Endothelial cell of umbilical vein (primary cell): ENCODE measurements around the gene ZNF581.

Source experiments
- EZH2 ChIP-seq: IDR thresholded peaks from 2 replicates; pipeline ENCODE4 v1.6.1; 2012; ENCODE audit warnings: borderline replicate concordance, low read depth, mild to moderate bottlenecking, moderate library complexity, low read length, inconsistent platforms; ENCODE audit not compliant: severe bottlenecking
- GATA2 ChIP-seq: IDR thresholded peaks from 2 replicates; pipeline ENCODE4 v1.7.0; 2011; ENCODE audit warnings: low read depth, mild to moderate bottlenecking, moderate library complexity, mixed read lengths, low read length; ENCODE audit not compliant: insufficient read length, insufficient read depth
- MYC ChIP-seq: IDR thresholded peaks from one replicate; pipeline ENCODE4 v1.6.1; 2011; ENCODE audit warnings: mild to moderate bottlenecking, low read depth, low read length
- POLR2A ChIP-seq: IDR thresholded peaks from 2 replicates; pipeline ENCODE4 v1.6.1; 2012; ENCODE audit warnings: low read depth, mild to moderate bottlenecking, control low read depth, low read length
- POLR2AphosphoS5 ChIP-seq: IDR thresholded peaks from 2 replicates; pipeline ENCODE4 v1.6.1; 2012; ENCODE audit warnings: low read depth, mild to moderate bottlenecking, control low read depth, low read length, moderate library complexity; ENCODE audit not compliant: insufficient read depth
- TF ChIP-seq, protein P1 (sequence below), 2 donors: IDR thresholded peaks; 1 replicate in 1 of 2; 2 replicates in 1 of 2; pipeline ENCODE4 v1.5.1; 2011; ENCODE audit warnings: low read length in 2 of 2, mild to moderate bottlenecking in 2 of 2, moderate library complexity in 2 of 2, control low read depth in 1 of 2, inconsistent platforms in 1 of 2, low read depth in 1 of 2; ENCODE audit not compliant: insufficient read depth in 1 of 2; ENCODE audit errors: extremely low read depth in 1 of 2
- TF ChIP-seq, protein P2 (sequence below): IDR thresholded peaks from 2 replicates; pipeline ENCODE4 v1.6.1; 2011; ENCODE audit not compliant: insufficient read depth, insufficient read length

DNA sequence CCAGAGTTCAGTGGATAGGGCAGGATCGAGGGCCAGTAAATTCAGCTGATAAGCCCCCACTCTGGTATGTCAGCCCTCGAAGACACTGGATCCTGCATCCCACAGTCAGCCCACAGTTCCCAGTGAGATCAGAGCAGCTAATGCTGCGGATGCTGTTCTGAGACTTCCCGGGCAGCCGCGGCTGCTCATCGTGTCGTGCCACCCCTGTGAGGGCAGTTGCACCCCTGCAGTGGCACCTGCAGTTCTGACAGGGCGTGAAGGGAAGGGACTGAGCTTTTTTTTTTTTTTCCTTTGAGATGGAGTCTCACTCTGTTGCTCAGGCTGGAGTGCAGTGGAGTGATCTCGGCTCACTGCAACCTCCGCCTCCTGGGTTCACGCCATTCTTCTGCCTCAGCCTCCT, 24.1 kb downstream of the ZNF581 start:
- TF ChIP-seq MYC (no peak), POLR2AphosphoS5 (no peak), EZH2 (no peak), POLR2A (no peak), GATA2 (no peak)
- TF ChIP-seq, protein P1, sequence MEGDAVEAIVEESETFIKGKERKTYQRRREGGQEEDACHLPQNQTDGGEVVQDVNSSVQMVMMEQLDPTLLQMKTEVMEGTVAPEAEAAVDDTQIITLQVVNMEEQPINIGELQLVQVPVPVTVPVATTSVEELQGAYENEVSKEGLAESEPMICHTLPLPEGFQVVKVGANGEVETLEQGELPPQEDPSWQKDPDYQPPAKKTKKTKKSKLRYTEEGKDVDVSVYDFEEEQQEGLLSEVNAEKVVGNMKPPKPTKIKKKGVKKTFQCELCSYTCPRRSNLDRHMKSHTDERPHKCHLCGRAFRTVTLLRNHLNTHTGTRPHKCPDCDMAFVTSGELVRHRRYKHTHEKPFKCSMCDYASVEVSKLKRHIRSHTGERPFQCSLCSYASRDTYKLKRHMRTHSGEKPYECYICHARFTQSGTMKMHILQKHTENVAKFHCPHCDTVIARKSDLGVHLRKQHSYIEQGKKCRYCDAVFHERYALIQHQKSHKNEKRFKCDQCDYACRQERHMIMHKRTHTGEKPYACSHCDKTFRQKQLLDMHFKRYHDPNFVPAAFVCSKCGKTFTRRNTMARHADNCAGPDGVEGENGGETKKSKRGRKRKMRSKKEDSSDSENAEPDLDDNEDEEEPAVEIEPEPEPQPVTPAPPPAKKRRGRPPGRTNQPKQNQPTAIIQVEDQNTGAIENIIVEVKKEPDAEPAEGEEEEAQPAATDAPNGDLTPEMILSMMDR (IDR thresholded peaks at IDR 0.05; ENCODE audit: extremely low read depth in 1 of 2, insufficient read depth in 1 of 2, low read depth in 1 of 2, low read length in 2 of 2) = no peak
- TF ChIP-seq, protein P2, sequence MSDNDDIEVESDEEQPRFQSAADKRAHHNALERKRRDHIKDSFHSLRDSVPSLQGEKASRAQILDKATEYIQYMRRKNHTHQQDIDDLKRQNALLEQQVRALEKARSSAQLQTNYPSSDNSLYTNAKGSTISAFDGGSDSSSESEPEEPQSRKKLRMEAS = no peak
